ENCODE results near the gene PPFIBP2. TPM values are rescaled to one million over a fixed set of nuclear protein-coding genes. Genes with fewer than 3 reads are reported as not detected.

The PPFIBP2 gene
- total RNA-seq, 1 donor from 2014 or later: 1.8 TPM

GRCh38 chr11:7485186-7486097 lies 28.4 kb upstream of the PPFIBP2 start, which contains the start of gene OLFML1:
Gene OLFML1, plus strand, starts transcription at chr11:7485506. Its CDS starts 370 bp downstream, at chr11:7485876.
- Histone ChIP-seq H3K9ac (ENCODE audit: low read length) (no peak within 1 kb of the TSS), H3K27ac (ENCODE audit: low read depth, low read length) (no peak within 1 kb of the TSS), H3K4me2 (ENCODE audit: low read length) (no peak within 1 kb of the TSS), H3K36me3 (ENCODE audit: insufficient read depth, low read length) (no peaks in the 10 kb centered on the region), H3K9me3 (ENCODE audit: insufficient read depth, low read depth, low read length) (no peaks in the 10 kb centered on the region), H3K4me1 (ENCODE audit: insufficient read depth, low read length) (no peaks in the 10 kb centered on the region), H3K4me3 (ENCODE audit: insufficient read depth, low read depth, low read length) (no peak within 1 kb of the TSS), H2AFZ (ENCODE audit: low read depth, low read length) (no peak within 1 kb of the TSS), H3K79me2 (ENCODE audit: insufficient read depth, low read length) (no peaks in the 10 kb centered on the region), H3K27me3 (ENCODE audit: insufficient read depth, low read length) (no peaks in the 10 kb centered on the region), H4K20me1 (ENCODE audit: insufficient read depth, low read length) (no peaks in the 10 kb centered on the region)
- DNase-seq (ENCODE audit: low read depth) (no peak), FAIRE-seq (no peak)
- H3K4me1 Mint-ChIP-seq (ENCODE audit: low read depth, unreplicated experiment): no peaks in the 10 kb centered on the region
- H3K27ac Mint-ChIP-seq (ENCODE audit: unreplicated experiment): no peak within 1 kb of the TSS
- H3K36me3 Mint-ChIP-seq (ENCODE audit: low read depth, unreplicated experiment): no peaks in the 10 kb centered on the region
- no peaks in the 10 kb centered on the region for H3K9me3 Mint-ChIP-seq (ENCODE audit: unreplicated experiment)
- no peak within 1 kb of the TSS for H3K4me3 Mint-ChIP-seq (ENCODE audit: unreplicated experiment)
- TF ChIP-seq EZH2 (IDR thresholded peaks at IDR 0.05; ENCODE audit: insufficient read depth, low read length) (no peak), CTCF (IDR thresholded peaks at IDR 0.05; ENCODE audit: insufficient read depth, low read depth, low read length) (no peak)
- H3K27me3 Mint-ChIP-seq (ENCODE audit: low read depth, unreplicated experiment): no peaks in the 10 kb centered on the region

- H3K4me1 Mint-ChIP-seq (ENCODE audit: low read depth, unreplicated experiment): no peaks in the 10 kb centered on the region
- H3K9ac ChIP-seq (ENCODE audit: low read length): no peak overlapping the region
- no peaks in the 10 kb centered on the region for H3K9me3 ChIP-seq (ENCODE audit: insufficient read depth, low read depth, low read length)
- H3K27me3 Mint-ChIP-seq (ENCODE audit: low read depth, unreplicated experiment): no peaks in the 10 kb centered on the region
- no peaks in the 10 kb centered on the region for H3K9me3 Mint-ChIP-seq (ENCODE audit: unreplicated experiment)
- H2AFZ ChIP-seq (ENCODE audit: low read depth, low read length): no peak overlapping the region
- H3K4me2 ChIP-seq (ENCODE audit: low read length): no peak overlapping the region
- H3K36me3 Mint-ChIP-seq (ENCODE audit: low read depth, unreplicated experiment): no peaks in the 10 kb centered on the region
- no peak overlapping the region for H3K4me3 Mint-ChIP-seq (ENCODE audit: unreplicated experiment)
- no peaks in the 10 kb centered on the region for H4K20me1 ChIP-seq (ENCODE audit: insufficient read depth, low read length)
- FAIRE-seq (no peak), DNase-seq (ENCODE audit: low read depth) (no peak)
- no peak overlapping the region for H3K27ac Mint-ChIP-seq (ENCODE audit: unreplicated experiment)
- no peaks in the 10 kb centered on the region for H3K36me3 ChIP-seq (ENCODE audit: insufficient read depth, low read length)
- no peaks in the 10 kb centered on the region for H3K4me1 ChIP-seq (ENCODE audit: insufficient read depth, low read length)
- H3K4me3 ChIP-seq (ENCODE audit: insufficient read depth, low read depth, low read length): no peak overlapping the region
- TF ChIP-seq CTCF (IDR thresholded peaks at IDR 0.05; ENCODE audit: insufficient read depth, low read depth, low read length): no peak
- no peak for TF ChIP-seq EZH2 (IDR thresholded peaks at IDR 0.05; ENCODE audit: insufficient read depth, low read length)
- no peak overlapping the region for H3K27ac ChIP-seq (ENCODE audit: low read depth, low read length)
- no peaks in the 10 kb centered on the region for H3K79me2 ChIP-seq (ENCODE audit: insufficient read depth, low read length)
- no peaks in the 10 kb centered on the region for H3K27me3 ChIP-seq (ENCODE audit: insufficient read depth, low read length)
Observed at GRCh38 chr11:7486098-7486780, 27.6 kb upstream of the PPFIBP2 start.
